Lower lobe of right lung (tissue), 2 donors: ENCODE measurements around the gene PSMA6. TPM values are rescaled to one million over a fixed set of nuclear protein-coding genes. Genes with fewer than 3 reads are reported as not detected.
"Not testable (repeated sequence)": the region's sequence is repeated elsewhere in the genome, so short reads cannot be mapped to it uniquely, and the experiment has no call there.

Source experiments
- ATAC-seq, 2 donors: fragments of 200-7000 bp; cut with Tn5 transposase; one replicate each; pipeline ENCODE4 v1.9.1; 2020 to 2022; ENCODE audit warnings: mild to moderate bottlenecking in 2 of 2, moderate library complexity in 2 of 2
- DNase-seq: peaks from one replicate; pipeline ENCODE4 v3.0.0-alpha.2; 2020
- H3K27ac ChIP-seq: fragments of 200-600 bp; one replicate; pipeline ENCODE4 v1.8.0; 2022
- H3K27me3 ChIP-seq: fragments of 200-600 bp; one replicate; pipeline ENCODE4 v1.8.0; 2022; ENCODE audit warnings: low read depth
- H3K36me3 ChIP-seq: fragments of 200-600 bp; one replicate; pipeline ENCODE4 v1.8.0; 2022; ENCODE audit warnings: mild to moderate bottlenecking
- H3K4me1 ChIP-seq: fragments of 200-600 bp; one replicate; pipeline ENCODE4 v1.8.0; 2022
- H3K4me3 ChIP-seq: fragments of 200-600 bp; one replicate; pipeline ENCODE4 v1.8.0; 2022; ENCODE audit warnings: mild to moderate bottlenecking
- H3K9me3 ChIP-seq: fragments of 200-600 bp; one replicate; pipeline ENCODE4 v1.8.0; 2022
- CTCF ChIP-seq: fragments of 200-600 bp; IDR thresholded peaks from one replicate; pipeline ENCODE4 v1.8.0; 2022; ENCODE audit warnings: antibody characterized with exemption, mild to moderate bottlenecking
- intact Hi-C: fragments of 100-400 bp; cut with DNase I; formaldehyde crosslinking; loops from one replicate; pipeline ENCODE4 v1.11.0; 2022
- total RNA-seq: library from RNA; stranded (reverse); fragmentation: NEBNext Ultra II Directional; extraction: Animal tissue kit (Norgen Biotek cat#: 25700); gene quantifications from one replicate; pipeline ENCODE4 v1.2.1, GENCODE V29; 2021
- donor health status: DM: no; HTN: yes; CAD: no; lungs with severe emphysema.

PSMA6 gene
- total RNA-seq, 1 donor from 2014 or later, result 159 TPM

GRCh38 chr14:35355981-35356841 is 64.0 kb downstream of the PSMA6 start:
- intact Hi-C loops, result no loop called here
- DNase-seq, result peak; percentile 43
- ATAC-seq, result peak; percentile 51 to 81
- no peak overlapping the region for H3K4me3 ChIP-seq
- H3K4me1 ChIP-seq, result peaks cover 38% of the 10 kb centered on the region
- no peaks in the 10 kb centered on the region for H3K36me3 ChIP-seq
- peak overlapping the region; percentile 20 for H3K27ac ChIP-seq
- H3K27me3 ChIP-seq, result no peaks in the 10 kb centered on the region
- no peaks in the 10 kb centered on the region for H3K9me3 ChIP-seq
- no peak for TF ChIP-seq CTCF

DNA sequence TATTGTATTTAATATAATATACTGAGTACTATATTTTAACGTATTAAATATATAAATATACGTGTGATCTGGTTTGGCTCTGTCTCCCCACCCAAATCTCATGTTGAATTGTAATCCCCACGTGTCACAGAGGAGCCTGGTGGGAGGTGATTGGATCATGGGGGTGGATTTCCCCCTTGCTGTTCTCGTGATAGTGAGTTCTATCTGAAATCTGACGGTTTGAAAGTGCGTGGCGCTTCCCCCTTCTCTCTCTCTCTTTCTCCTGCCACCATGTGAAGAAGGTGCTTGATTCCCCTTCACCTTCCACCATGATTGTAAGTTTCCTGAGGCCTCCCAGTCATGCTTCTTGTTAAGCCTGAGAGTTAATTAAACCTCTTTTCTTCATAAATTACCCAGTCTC is 67.5 kb downstream of the PSMA6 start:
- H3K27ac ChIP-seq, H3K4me3 ChIP-seq, H3K9me3 ChIP-seq, H3K36me3 ChIP-seq, H3K27me3 ChIP-seq, ATAC-seq, intact Hi-C loops: not testable (repeated sequence)
- DNase-seq, result peak; percentile 1
- peaks cover 28% of the 10 kb centered on the region for H3K4me1 ChIP-seq

DNA sequence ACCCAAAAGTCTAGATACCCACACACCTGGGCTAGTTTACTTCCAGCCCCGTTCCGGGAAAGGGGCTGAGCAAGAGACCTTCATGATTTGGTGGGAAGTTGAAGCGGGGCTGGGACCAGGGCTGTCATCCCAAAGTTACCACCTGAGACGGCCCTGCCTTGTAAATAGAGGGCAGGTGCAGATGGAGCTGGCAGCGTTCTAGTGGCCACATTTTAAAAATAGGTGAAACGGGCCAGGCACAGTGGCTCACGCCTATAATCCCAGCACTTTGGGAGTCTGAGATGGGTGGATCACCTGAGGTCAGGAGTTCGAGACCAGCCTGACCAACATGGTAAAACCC is 68.9 kb downstream of the PSMA6 start:
- peaks cover 38% of the 10 kb centered on the region for H3K4me1 ChIP-seq
- ATAC-seq (no peak), DNase-seq (peak; percentile 20)
- no peak for TF ChIP-seq CTCF
- no peaks in the 10 kb centered on the region for H3K36me3 ChIP-seq
- no peak overlapping the region for H3K4me3 ChIP-seq
- no peaks in the 10 kb centered on the region for H3K9me3 ChIP-seq
- intact Hi-C loops, result no loop called here
- H3K27ac ChIP-seq, result no peak overlapping the region
- no peaks in the 10 kb centered on the region for H3K27me3 ChIP-seq

GRCh38 chr14:35362450-35362849 is 70.3 kb downstream of the PSMA6 start:
- DNase-seq (peak; percentile 14), ATAC-seq (no peak)
- H3K27ac ChIP-seq, result peak overlapping the region; percentile 41
- H3K4me3 ChIP-seq, result no peak overlapping the region
- H3K36me3 ChIP-seq, result no peaks in the 10 kb centered on the region
- TF ChIP-seq CTCF, result no peak
- H3K4me1 ChIP-seq, result peaks cover 39% of the 10 kb centered on the region
- H3K9me3 ChIP-seq, result no peaks in the 10 kb centered on the region
- intact Hi-C loops, result no loop called here
- H3K27me3 ChIP-seq, result no peaks in the 10 kb centered on the region

DNA sequence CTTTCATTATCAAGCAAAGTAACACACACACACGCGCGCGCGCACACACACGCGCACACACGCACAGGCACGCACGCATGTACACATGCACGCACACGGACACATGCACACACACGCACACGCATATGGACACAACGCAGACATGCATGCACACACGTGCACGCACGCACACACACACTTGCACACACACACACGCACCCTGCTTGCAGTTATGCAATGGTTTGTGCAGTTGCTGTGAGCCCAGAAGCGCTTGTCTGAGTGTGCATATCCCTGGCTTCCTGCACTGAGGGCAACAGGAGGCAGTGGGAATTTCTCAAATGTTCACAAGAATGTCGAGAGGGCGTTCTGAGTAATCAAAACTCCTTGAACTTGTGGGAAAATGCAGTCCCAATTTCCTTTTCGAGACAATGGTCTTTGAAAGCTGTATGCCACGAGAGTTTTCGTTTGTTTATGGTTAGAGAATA is 70.8 kb downstream of the PSMA6 start:
- ATAC-seq (peak in 1 of 2 donors; percentile 69), DNase-seq (peak; percentile 46)
- peaks cover 39% of the 10 kb centered on the region for H3K4me1 ChIP-seq
- no peaks in the 10 kb centered on the region for H3K36me3 ChIP-seq
- intact Hi-C loops, result no loop called here
- peak overlapping the region; percentile 27 for H3K27ac ChIP-seq
- H3K27me3 ChIP-seq, result no peaks in the 10 kb centered on the region
- no peak overlapping the region for H3K4me3 ChIP-seq
- H3K9me3 ChIP-seq, result no peaks in the 10 kb centered on the region
- no peak for TF ChIP-seq CTCF
